NT2/D1 (cell line): ENCODE measurements around the gene TGFBR3.

Experiments used
- SUZ12 ChIP-seq: IDR thresholded peaks from 2 replicates; pipeline ENCODE4 v1.6.1; 2011; ENCODE audit not compliant: insufficient read length, insufficient read depth; ENCODE audit errors: extremely low read depth
- ZNF274 ChIP-seq: IDR thresholded peaks from 2 replicates; pipeline ENCODE4 v1.6.1; 2011; ENCODE audit warnings: mild to moderate bottlenecking, low read depth, low read length

- TF ChIP-seq ZNF274 (no peak), SUZ12 (no peak)
Measured at GRCh38 chr1:91913018-91913417, 27.1 kb upstream of the TGFBR3 start.
